Activated naive CD4-positive, alpha-beta T cell treated with anti-CD3 and anti-CD28 coated beads, Interleukin-2, amount 50 U/mL, for 24 hours (primary cell): Measurements from ENCODE around the gene SPRED1.

ENCODE experiments used
- H3K27ac Mint-ChIP-seq: one replicate; pipeline ENCODE4 v1.8.0; 2021; ENCODE audit warnings: mild to moderate bottlenecking, mixed read lengths
- H3K27me3 Mint-ChIP-seq: one replicate; pipeline ENCODE4 v1.8.0; 2021; ENCODE audit warnings: mixed read lengths
- H3K36me3 Mint-ChIP-seq: one replicate; pipeline ENCODE4 v1.8.0; 2021; ENCODE audit warnings: mixed read lengths
- H3K4me1 Mint-ChIP-seq: one replicate; pipeline ENCODE4 v1.8.0; 2021; ENCODE audit warnings: mixed read lengths
- H3K4me3 Mint-ChIP-seq: one replicate; pipeline ENCODE4 v1.8.0; 2021; ENCODE audit warnings: mild to moderate bottlenecking, mixed read lengths
- H3K9me3 Mint-ChIP-seq: one replicate; pipeline ENCODE4 v1.8.0; 2021; ENCODE audit warnings: mixed read lengths

The SPRED1 gene

DNA sequence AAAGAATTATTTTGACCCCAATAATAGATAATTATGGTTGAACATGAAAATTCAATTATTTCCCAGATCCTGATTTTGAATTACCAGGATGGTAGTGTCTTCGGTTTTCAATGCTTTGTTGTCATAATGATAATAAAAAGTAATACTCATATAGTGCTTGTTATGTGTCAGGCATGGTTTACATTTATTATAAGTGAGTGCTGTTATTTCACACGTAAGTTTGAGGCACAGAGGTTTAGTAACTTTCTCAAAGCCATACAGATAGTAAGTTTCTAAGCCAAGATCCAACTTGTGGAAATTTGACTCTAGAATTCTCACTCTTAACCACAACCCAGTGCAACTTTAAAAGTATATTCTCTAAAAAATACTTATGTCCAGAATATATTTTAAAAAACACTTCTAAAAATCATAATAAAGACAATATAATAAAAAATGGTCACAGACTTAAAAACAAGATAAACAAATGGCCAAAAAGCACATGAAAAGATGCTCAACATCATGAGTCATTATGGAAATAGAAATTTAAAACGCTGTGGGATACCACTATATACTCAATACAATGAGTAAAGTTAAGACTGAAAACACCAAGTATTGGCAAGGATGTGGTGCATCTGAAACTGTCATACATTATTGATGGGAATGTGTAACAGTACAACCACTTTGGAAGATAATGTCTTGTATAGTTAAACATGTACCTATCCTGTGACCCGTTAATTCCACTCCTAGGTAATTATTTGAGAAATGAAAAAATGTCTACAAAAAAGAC, 45.2 kb downstream of the SPRED1 start:
- H3K27ac Mint-ChIP-seq = no peak overlapping the region
- H3K27me3 Mint-ChIP-seq = peaks cover 17% of the 10 kb centered on the region
- no peak overlapping the region for H3K4me3 Mint-ChIP-seq
- no peaks in the 10 kb centered on the region for H3K4me1 Mint-ChIP-seq
- no peaks in the 10 kb centered on the region for H3K36me3 Mint-ChIP-seq
- H3K9me3 Mint-ChIP-seq = no peaks in the 10 kb centered on the region

DNA sequence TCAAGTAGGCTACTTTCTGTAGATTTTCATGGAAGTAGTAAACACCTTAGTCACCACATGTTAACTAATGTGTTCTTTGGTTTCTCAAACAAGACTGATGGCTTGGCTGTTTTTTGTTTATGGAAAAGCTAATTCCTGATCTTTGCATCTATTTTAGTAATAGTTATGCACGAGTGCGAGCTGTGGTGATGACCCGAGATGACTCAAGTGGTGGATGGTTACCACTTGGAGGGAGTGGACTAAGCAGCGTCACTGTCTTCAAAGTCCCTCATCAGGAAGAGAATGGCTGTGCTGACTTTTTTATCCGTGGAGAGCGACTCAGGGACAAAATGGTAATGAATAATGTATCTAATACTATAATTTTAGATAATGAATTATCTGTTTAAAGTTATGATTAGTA, 46.6 kb downstream of the SPRED1 start:
- Mint-ChIP-seq H3K36me3 (no peaks in the 10 kb centered on the region), H3K4me1 (no peaks in the 10 kb centered on the region), H3K27ac (no peak overlapping the region), H3K9me3 (no peaks in the 10 kb centered on the region), H3K4me3 (no peak overlapping the region), H3K27me3 (peaks cover 9% of the 10 kb centered on the region)

- Mint-ChIP-seq H3K27me3 (peaks cover 9% of the 10 kb centered on the region), H3K36me3 (no peaks in the 10 kb centered on the region), H3K4me3 (no peak overlapping the region), H3K27ac (no peak overlapping the region), H3K9me3 (no peaks in the 10 kb centered on the region), H3K4me1 (no peaks in the 10 kb centered on the region)
Observed at GRCh38 chr15:38300395-38300794, 47.8 kb downstream of the SPRED1 start.

DNA sequence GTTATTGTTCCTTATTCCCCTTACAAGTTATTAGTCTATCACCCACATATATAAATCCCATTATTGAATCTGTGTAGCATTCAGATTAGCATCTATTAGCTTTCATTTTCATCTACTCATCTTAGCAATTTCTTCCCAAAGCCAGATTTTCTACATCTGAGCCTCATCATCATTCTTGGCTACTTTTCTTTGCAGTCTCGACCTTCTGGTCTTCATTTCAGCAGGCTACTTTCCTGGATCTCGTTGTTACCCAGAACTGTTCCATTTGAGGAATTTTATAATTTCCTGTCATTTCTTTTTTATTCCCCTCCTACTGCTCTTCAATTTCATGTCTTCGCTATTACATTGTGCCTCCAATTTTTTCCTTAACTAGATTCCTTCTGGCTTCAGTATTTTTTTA, 51.8 kb downstream of the SPRED1 start:
- no peaks in the 10 kb centered on the region for H3K9me3 Mint-ChIP-seq
- H3K27me3 Mint-ChIP-seq = peaks cover 11% of the 10 kb centered on the region
- no peaks in the 10 kb centered on the region for H3K4me1 Mint-ChIP-seq
- H3K27ac Mint-ChIP-seq = no peak overlapping the region
- H3K36me3 Mint-ChIP-seq = no peaks in the 10 kb centered on the region
- H3K4me3 Mint-ChIP-seq = no peak overlapping the region

GRCh38 chr15:38307251-38307650, 54.6 kb downstream of the SPRED1 start:
- no peaks in the 10 kb centered on the region for H3K36me3 Mint-ChIP-seq
- peaks cover 10% of the 10 kb centered on the region for H3K27me3 Mint-ChIP-seq
- H3K9me3 Mint-ChIP-seq = no peaks in the 10 kb centered on the region
- H3K4me1 Mint-ChIP-seq = no peaks in the 10 kb centered on the region
- H3K27ac Mint-ChIP-seq = no peak overlapping the region
- no peak overlapping the region for H3K4me3 Mint-ChIP-seq

GRCh38 chr15:38307861-38308641, 55.4 kb downstream of the SPRED1 start:
- no peaks in the 10 kb centered on the region for H3K9me3 Mint-ChIP-seq
- peaks cover 10% of the 10 kb centered on the region for H3K27me3 Mint-ChIP-seq
- no peak overlapping the region for H3K4me3 Mint-ChIP-seq
- H3K4me1 Mint-ChIP-seq = no peaks in the 10 kb centered on the region
- no peak overlapping the region for H3K27ac Mint-ChIP-seq
- no peaks in the 10 kb centered on the region for H3K36me3 Mint-ChIP-seq

- no peaks in the 10 kb centered on the region for H3K9me3 Mint-ChIP-seq
- H3K27ac Mint-ChIP-seq = no peak overlapping the region
- H3K4me1 Mint-ChIP-seq = no peaks in the 10 kb centered on the region
- H3K4me3 Mint-ChIP-seq = no peak overlapping the region
- H3K27me3 Mint-ChIP-seq = peaks cover 10% of the 10 kb centered on the region
- no peaks in the 10 kb centered on the region for H3K36me3 Mint-ChIP-seq
Observed at GRCh38 chr15:38308797-38309196, 56.2 kb downstream of the SPRED1 start.

- Mint-ChIP-seq H3K27me3 (peaks cover 13% of the 10 kb centered on the region), H3K27ac (no peak overlapping the region), H3K4me1 (no peaks in the 10 kb centered on the region), H3K9me3 (no peaks in the 10 kb centered on the region), H3K36me3 (no peaks in the 10 kb centered on the region), H3K4me3 (no peak overlapping the region)
Observed at GRCh38 chr15:38312190-38312589, 59.6 kb downstream of the SPRED1 start.

GRCh38 chr15:38316311-38316710, 63.7 kb downstream of the SPRED1 start:
- Mint-ChIP-seq H3K27ac (no peak overlapping the region), H3K4me3 (no peak overlapping the region), H3K4me1 (no peaks in the 10 kb centered on the region)

GRCh38 chr15:38320181-38320580, 67.5 kb downstream of the SPRED1 start:
- Mint-ChIP-seq H3K36me3 (no peaks in the 10 kb centered on the region), H3K27me3 (peaks cover 3% of the 10 kb centered on the region), H3K4me1 (no peaks in the 10 kb centered on the region), H3K9me3 (no peaks in the 10 kb centered on the region), H3K27ac (no peak overlapping the region), H3K4me3 (no peak overlapping the region)

More at GRCh38 chr15:38316311-38316710, 63.7 kb downstream of the SPRED1 start:
- peaks cover 13% of the 10 kb centered on the region for H3K27me3 Mint-ChIP-seq
- no peaks in the 10 kb centered on the region for H3K36me3 Mint-ChIP-seq
- H3K9me3 Mint-ChIP-seq = no peaks in the 10 kb centered on the region

GRCh38 chr15:38320866-38321265, 68.2 kb downstream of the SPRED1 start:
- H3K36me3 Mint-ChIP-seq = no peaks in the 10 kb centered on the region
- H3K27me3 Mint-ChIP-seq = peaks cover 3% of the 10 kb centered on the region
- H3K4me1 Mint-ChIP-seq = no peaks in the 10 kb centered on the region
- no peak overlapping the region for H3K4me3 Mint-ChIP-seq
- no peaks in the 10 kb centered on the region for H3K9me3 Mint-ChIP-seq
- no peak overlapping the region for H3K27ac Mint-ChIP-seq

- Mint-ChIP-seq H3K36me3 (no peaks in the 10 kb centered on the region), H3K27me3 (peaks cover 2% of the 10 kb centered on the region), H3K4me3 (no peak overlapping the region), H3K27ac (no peak overlapping the region), H3K4me1 (no peaks in the 10 kb centered on the region), H3K9me3 (no peaks in the 10 kb centered on the region)
Observed at GRCh38 chr15:38323895-38324294, 71.3 kb downstream of the SPRED1 start.

DNA sequence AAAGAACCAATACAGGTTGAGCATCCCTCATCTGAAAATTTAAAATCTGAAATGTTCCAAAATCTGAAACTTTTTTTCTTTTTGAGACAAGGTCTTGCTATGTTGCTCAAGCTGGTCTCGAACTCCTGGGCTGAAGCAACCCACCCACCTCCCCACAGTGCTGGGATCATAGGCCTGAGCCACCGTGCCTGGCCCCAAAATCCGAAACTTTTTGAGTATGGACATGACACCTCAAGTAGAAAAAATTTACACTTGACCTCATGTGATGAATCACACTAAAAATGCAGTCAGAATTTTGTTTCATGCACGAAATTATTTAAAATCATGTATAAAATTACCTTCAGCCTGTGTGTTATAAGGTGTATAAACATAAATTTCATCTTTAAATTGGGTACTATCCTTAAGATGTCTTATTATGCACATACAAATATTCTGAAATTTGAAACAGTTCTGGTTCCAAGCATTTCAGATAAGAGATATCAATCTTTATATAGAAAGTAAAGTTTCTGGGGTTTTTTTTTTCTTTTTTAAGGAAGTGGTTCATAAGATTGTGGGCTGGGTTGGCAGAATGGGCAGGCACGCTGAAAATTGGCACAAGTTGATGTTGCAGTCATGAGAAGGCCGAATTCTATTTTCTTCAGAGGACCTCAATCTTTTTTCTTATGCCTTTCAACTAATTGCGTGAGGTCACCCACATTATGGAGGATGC, 72.5 kb downstream of the SPRED1 start:
- H3K9me3 Mint-ChIP-seq = no peaks in the 10 kb centered on the region
- no peak overlapping the region for H3K27ac Mint-ChIP-seq
- no peaks in the 10 kb centered on the region for H3K4me1 Mint-ChIP-seq
- no peaks in the 10 kb centered on the region for H3K36me3 Mint-ChIP-seq
- no peak overlapping the region for H3K4me3 Mint-ChIP-seq
- peaks cover 1% of the 10 kb centered on the region for H3K27me3 Mint-ChIP-seq

- Mint-ChIP-seq H3K4me3 (no peak overlapping the region), H3K4me1 (no peaks in the 10 kb centered on the region), H3K36me3 (no peaks in the 10 kb centered on the region), H3K27me3 (no peaks in the 10 kb centered on the region), H3K27ac (no peak overlapping the region), H3K9me3 (no peaks in the 10 kb centered on the region)
Observed at GRCh38 chr15:38325648-38325990, 73.0 kb downstream of the SPRED1 start.

- H3K36me3 Mint-ChIP-seq = no peaks in the 10 kb centered on the region
- H3K4me1 Mint-ChIP-seq = no peaks in the 10 kb centered on the region
- peaks cover 5% of the 10 kb centered on the region for H3K27me3 Mint-ChIP-seq
- H3K27ac Mint-ChIP-seq = no peak overlapping the region
- no peak overlapping the region for H3K4me3 Mint-ChIP-seq
- H3K9me3 Mint-ChIP-seq = no peaks in the 10 kb centered on the region
Observed at GRCh38 chr15:38332711-38333110, 80.1 kb downstream of the SPRED1 start.

GRCh38 chr15:38335116-38335515, 82.5 kb downstream of the SPRED1 start:
- Mint-ChIP-seq H3K27ac (no peak overlapping the region), H3K27me3 (peaks cover 5% of the 10 kb centered on the region), H3K4me1 (no peaks in the 10 kb centered on the region), H3K9me3 (no peaks in the 10 kb centered on the region), H3K36me3 (no peaks in the 10 kb centered on the region), H3K4me3 (no peak overlapping the region)
